H1 (cell line): ENCODE data around the gene AGO3. TPM values are rescaled to one million over a fixed set of nuclear protein-coding genes. Genes with fewer than 3 reads are reported as not detected.

Experiments used
- CTCF ChIA-PET: fragments of 300-600 bp; sonication (Branson Sonifier 250); formaldehyde crosslinking; loops from one replicate; lab custom pipeline; 2021; ENCODE audit not compliant: partially characterized antibody; lab: Charles Lee
- POLR2A ChIA-PET: fragments of 300-600 bp; sonication (Branson Sonifier 250); formaldehyde crosslinking; loops from one replicate; lab custom pipeline; 2021; ENCODE audit warnings: inconsistent platforms; ENCODE audit not compliant: partially characterized antibody; lab: Charles Lee
- DNase-seq, 2 experiments: peaks; one replicate each; pipeline versions ENCODE4 v3.0.0 to v3.0.0-alpha.2; 2010 to 2022; ENCODE audit warnings: low spot score in 2 of 2, low read depth in 1 of 2, mixed read lengths in 1 of 2
- FAIRE-seq: peaks from 2 replicates; lab custom pipeline; 2011; peaks lifted over from hg19 to GRCh38; lab: Jason Lieb, UNC
- H2AFZ ChIP-seq: 2 replicates; pipeline ENCODE4 v1.8.1; 2012; ENCODE audit warnings: low read length, inconsistent platforms
- H2AK5ac ChIP-seq: 2 replicates; pipeline ENCODE4 v1.6.1; 2013; ENCODE audit warnings: low read depth, low read length
- H2BK120ac ChIP-seq: replicated peaks from 2 replicates; pipeline ENCODE3; 2013; ENCODE audit warnings: low read depth, low read length, inconsistent platforms
- H2BK12ac ChIP-seq: 2 replicates; pipeline ENCODE4 v1.6.1; 2013; ENCODE audit warnings: low read depth, low read length
- H2BK15ac ChIP-seq: 2 replicates; pipeline ENCODE4 v1.6.1; 2013; ENCODE audit warnings: low read length
- H2BK20ac ChIP-seq: 2 replicates; pipeline ENCODE4 v1.6.1; 2013; ENCODE audit warnings: low read length
- H2BK5ac ChIP-seq: 2 replicates; pipeline ENCODE4 v1.6.1; 2013; ENCODE audit warnings: low read depth, low read length
- H3K14ac ChIP-seq: 2 replicates; pipeline ENCODE4 v1.6.1; 2013; ENCODE audit warnings: inconsistent platforms; ENCODE audit not compliant: insufficient read length
- H3K18ac ChIP-seq: 2 replicates; pipeline ENCODE4 v1.6.1; 2013; ENCODE audit warnings: low read length; ENCODE audit errors: extremely low read depth
- H3K23ac ChIP-seq: 2 replicates; pipeline ENCODE4 v1.6.1; 2013; ENCODE audit warnings: inconsistent platforms; ENCODE audit not compliant: insufficient read length
- H3K23me2 ChIP-seq: 2 replicates; pipeline ENCODE4 v1.6.1; 2013; ENCODE audit warnings: low read depth, low read length
- H3K27ac ChIP-seq: 2 replicates; pipeline ENCODE4 v1.6.1; 2011; ENCODE audit warnings: low read depth, low read length, inconsistent platforms
- H3K27me3 ChIP-seq, 4 experiments: replicated peaks in 1 of 4; 1 replicate in 1 of 4; 2 replicates in 3 of 4; pipeline versions ENCODE4 v1.6.1 to v1.8.1; 2011 to 2013; ENCODE audit warnings: low read length in 3 of 4, mild to moderate bottlenecking in 3 of 4, inconsistent platforms in 2 of 4, mixed read lengths in 2 of 4, moderate library complexity in 1 of 4; ENCODE audit not compliant: control insufficient read depth in 3 of 4, insufficient read depth in 3 of 4; ENCODE audit errors: extremely low read depth in 1 of 4
- H3K36me3 ChIP-seq, 4 experiments: 2 replicates each; pipeline versions ENCODE4 v1.6.1 to v1.8.1; 2011 to 2013; ENCODE audit warnings: mild to moderate bottlenecking in 4 of 4, low read length in 3 of 4, moderate library complexity in 2 of 4, control low read depth in 1 of 4, inconsistent platforms in 1 of 4; ENCODE audit not compliant: insufficient read depth in 4 of 4, control insufficient read depth in 2 of 4
- H3K4ac ChIP-seq: replicated peaks from 2 replicates; pipeline ENCODE3; 2013; ENCODE audit warnings: low read length, low read depth, mixed read lengths, inconsistent platforms; ENCODE audit not compliant: insufficient read length
- H3K4me1 ChIP-seq, 4 experiments: replicated peaks in 1 of 4; 1 replicate in 1 of 4; 2 replicates in 3 of 4; pipeline versions ENCODE4 v1.6.1 to v1.8.1; 2011 to 2013; ENCODE audit warnings: low read length in 3 of 4, inconsistent platforms in 2 of 4, mixed read lengths in 1 of 4; ENCODE audit not compliant: insufficient read depth in 4 of 4, control insufficient read depth in 3 of 4
- H3K4me2 ChIP-seq, 2 experiments: 2 replicates each; pipeline versions ENCODE4 v1.6.1 to v1.8.1; 2011 to 2013; ENCODE audit warnings: low read depth in 2 of 2, low read length in 2 of 2, control low read depth in 1 of 2, inconsistent platforms in 1 of 2, mild to moderate bottlenecking in 1 of 2; ENCODE audit not compliant: insufficient read depth in 1 of 2
- H3K4me3 ChIP-seq, 4 experiments: fragments of 200-600, 300-600 bp in 1 of 4; sonication (generic), shearing (Covaris generic), sonication (Bioruptor Twin) in 1 of 4; 2 replicates each; pipeline versions ENCODE4 v1.5.1 to v1.8.1; 2011 to 2016; ENCODE audit warnings: low read length in 4 of 4, low read depth in 3 of 4, control low read depth in 2 of 4, inconsistent platforms in 2 of 4, mild to moderate bottlenecking in 2 of 4, mixed read lengths in 1 of 4, moderate library complexity in 1 of 4; ENCODE audit not compliant: insufficient read depth in 2 of 4; ENCODE audit errors: extremely low read depth in 1 of 4
- H3K56ac ChIP-seq: replicated peaks from 2 replicates; pipeline ENCODE3; 2013; ENCODE audit warnings: low read depth, mild to moderate bottlenecking, mixed read lengths, low read length, inconsistent platforms; ENCODE audit not compliant: insufficient read length
- H3K79me1 ChIP-seq: 2 replicates; pipeline ENCODE4 v1.6.1; 2013; ENCODE audit warnings: low read depth, low read length, control low read depth
- H3K79me2 ChIP-seq, 2 experiments: 2 replicates each; pipeline versions ENCODE4 v1.6.1 to v1.8.1; 2012 to 2013; ENCODE audit warnings: low read length in 2 of 2, mild to moderate bottlenecking in 2 of 2, inconsistent platforms in 1 of 2; ENCODE audit not compliant: insufficient read depth in 2 of 2, control insufficient read depth in 1 of 2
- H3K9ac ChIP-seq, 4 experiments: replicated peaks in 1 of 4; 1 replicate in 1 of 4; 2 replicates in 3 of 4; pipeline versions ENCODE4 v1.6.1 to v1.8.1; 2011 to 2013; ENCODE audit warnings: low read depth in 3 of 4, low read length in 3 of 4, control low read depth in 2 of 4, mild to moderate bottlenecking in 2 of 4, moderate library complexity in 2 of 4, inconsistent platforms in 1 of 4; ENCODE audit errors: extremely low read depth in 1 of 4
- H3K9me3 ChIP-seq, 2 experiments: 2 replicates each; pipeline versions ENCODE4 v1.6.1 to v1.8.1; 2012 to 2013; ENCODE audit warnings: mild to moderate bottlenecking in 2 of 2, moderate library complexity in 2 of 2, control low read depth in 1 of 2, inconsistent platforms in 1 of 2, low read depth in 1 of 2, low read length in 1 of 2, mixed read lengths in 1 of 2; ENCODE audit not compliant: insufficient read depth in 2 of 2
- H4K20me1 ChIP-seq, 2 experiments: replicated peaks in 1 of 2; 2 replicates each; pipeline versions ENCODE3 to v1.8.1; 2011 to 2013; ENCODE audit warnings: inconsistent platforms in 2 of 2, low read length in 2 of 2, mild to moderate bottlenecking in 1 of 2; ENCODE audit not compliant: insufficient read depth in 2 of 2, control insufficient read depth in 1 of 2
- H4K5ac ChIP-seq: 2 replicates; pipeline ENCODE4 v1.6.1; 2013; ENCODE audit warnings: low read length, low read depth, mixed read lengths, inconsistent platforms; ENCODE audit not compliant: insufficient read length
- H4K8ac ChIP-seq: 2 replicates; pipeline ENCODE4 v1.8.0; 2013; ENCODE audit warnings: mild to moderate bottlenecking, moderate library complexity, low read length, inconsistent platforms; ENCODE audit not compliant: insufficient read depth; ENCODE audit errors: extremely low read depth
- H4K91ac ChIP-seq: replicated peaks from 2 replicates; pipeline ENCODE3; 2013; ENCODE audit warnings: low read length, mixed read lengths, inconsistent platforms; ENCODE audit not compliant: insufficient read length
- CBX8 ChIP-seq: fragments of 300-800, 300-1000 bp; sonication (generic); IDR thresholded peaks from 2 replicates; pipeline ENCODE4 v1.7.1; 2016; ENCODE audit warnings: low read depth, low read length, borderline replicate concordance
- CHD1 ChIP-seq: IDR thresholded peaks from 2 replicates; pipeline ENCODE4 v1.6.1; 2012; ENCODE audit warnings: low read depth, low read length, improper control_type of control experiment
- CHD2 ChIP-seq: IDR thresholded peaks from 2 replicates; pipeline ENCODE4 v1.6.1; 2012; ENCODE audit warnings: low read length, improper control_type of control experiment
- CREB1 ChIP-seq: IDR thresholded peaks from 2 replicates; pipeline ENCODE4 v1.6.1; 2012; ENCODE audit warnings: inconsistent platforms
- JUN ChIP-seq: IDR thresholded peaks from 2 replicates; pipeline ENCODE4 v1.6.1; 2011; ENCODE audit warnings: low read depth, mild to moderate bottlenecking, improper control_type of control experiment, low read length
- NRF1 ChIP-seq: IDR thresholded peaks from 2 replicates; pipeline ENCODE4 v1.6.1; 2011; ENCODE audit warnings: mild to moderate bottlenecking, low read depth, low read length, improper control_type of control experiment
- PHF8 ChIP-seq: fragments of 200-600 bp; sonication (generic); conservative IDR thresholded peaks from 2 replicates; pipeline ENCODE4 v1.7.1; 2012; ENCODE audit warnings: low read depth, mild to moderate bottlenecking, inconsistent platforms, low read length, moderate library complexity
- POU5F1 ChIP-seq: IDR thresholded peaks from 2 replicates; pipeline ENCODE4 v1.6.1; 2011; ENCODE audit warnings: low read depth, mild to moderate bottlenecking, low read length, moderate library complexity
- RNF2 ChIP-seq: fragments of 200-900, 300-1000 bp; sonication (generic); IDR thresholded peaks from 2 replicates; pipeline ENCODE4 v1.7.1; 2016; ENCODE audit warnings: borderline replicate concordance, low read depth, mild to moderate bottlenecking, antibody characterized with exemption, low read length; ENCODE audit not compliant: poor library complexity, severe bottlenecking; ENCODE audit errors: missing control alignments
- SIN3A ChIP-seq, 2 experiments: IDR thresholded peaks in 1 of 2; conservative IDR thresholded peaks in 1 of 2; 2 replicates each; pipeline ENCODE4 v1.6.1; 2011 to 2012; ENCODE audit warnings: low read length in 2 of 2, improper control_type of control experiment in 1 of 2, low read depth in 1 of 2, mild to moderate bottlenecking in 1 of 2
- SIX5 ChIP-seq: IDR thresholded peaks from 2 replicates; pipeline ENCODE4 v1.6.1; 2011; ENCODE audit warnings: mild to moderate bottlenecking, low read depth, low read length
- SUZ12 ChIP-seq: fragments of 200-600 bp; sonication (generic); IDR thresholded peaks from 2 replicates; pipeline ENCODE4 v1.6.1; 2012; ENCODE audit warnings: mild to moderate bottlenecking, inconsistent platforms, low read length, moderate library complexity, mixed read lengths
- TAF1 ChIP-seq: IDR thresholded peaks from 2 replicates; pipeline ENCODE4 v1.6.1; 2011; ENCODE audit warnings: mild to moderate bottlenecking, low read depth, low read length
- YY1 ChIP-seq: IDR thresholded peaks from 2 replicates; pipeline ENCODE4 v1.6.1; 2011; ENCODE audit warnings: low read depth, mild to moderate bottlenecking, low read length
- WGBS, 2 experiments: shearing (Covaris generic) in 1 of 2; methylation state at CpG; one replicate each; pipeline versions ENCODE4 v1.1.6 to v1.1.7; 2013 to 2015; ENCODE audit warnings: low lambda C conversion rate in 2 of 2, mixed read lengths in 2 of 2, inconsistent platforms in 1 of 2, low coverage in 1 of 2, missing lambda C conversion rate in 1 of 2; ENCODE audit not compliant: insufficient replicate concordance in 2 of 2, insufficient coverage in 1 of 2, insufficient read length in 1 of 2; ENCODE audit errors: extremely low coverage in 1 of 2, missing lambda C conversion rate in 1 of 2; 5-methylcytosine and 5-hydroxymethylcytosine counted together
- polyA plus RNA-seq, 7 experiments: library from polyadenylated mRNA; depleted of rRNA in 3 of 7; stranded (reverse) in 5 of 7; unstranded in 2 of 7; fragments of >200 nt in 5 of 7; fragments of 200-250 nt in 2 of 7; gene quantifications; 1 replicate in 5 of 7; 2 replicates in 1 of 7; 4 replicates in 1 of 7; pipeline versions ENCODE4 v1.2.1 to v1.2.3, GENCODE V29; 2011 to 2013; ENCODE audit warnings: missing spikeins in 2 of 7, mixed read lengths in 2 of 7
- total RNA-seq: library from RNA; stranded (reverse); fragmentation: NEBNext Ultra II Directional; extraction: Animal tissue kit (Norgen Biotek cat#: 25700); gene quantifications from 2 replicates; pipeline ENCODE4 v1.2.1, GENCODE V29; 2021

AGO3 gene
- total and polyA plus RNA-seq, 2 of the 8 experiments (the other 6 are each of a cell fraction or from before 2014, with no cell fraction given): 10.7 to 26.4 TPM

- no peaks in the 10 kb centered on the region for H3K9me3 ChIP-seq
- H4K91ac ChIP-seq: no peak overlapping the region
- no peak overlapping the region for H3K27ac ChIP-seq
- H2AK5ac ChIP-seq: no peak overlapping the region
- H3K4me1 ChIP-seq: peaks cover 0 to 10% (median 5%) of the 10 kb centered on the region in 4 experiments; a peak in 5 of 7 replicates
- DNase-seq (no peak), FAIRE-seq (no peak)
- POLR2A ChIA-PET: interaction anchor here (1.0 kb wide), 1 partner anchor 286 kb away, joined by 3 read pairs; no protein-coding TSS in a partner anchor
- H3K14ac ChIP-seq: no peak overlapping the region
- H3K79me2 ChIP-seq: no peaks in the 10 kb centered on the region
- no peaks in the 10 kb centered on the region for H3K23me2 ChIP-seq
- no peak overlapping the region; the same call in 1 of the 2 replicates for H3K18ac ChIP-seq
- no peak overlapping the region for H3K4me3 ChIP-seq
- TF ChIP-seq SIN3A (conservative IDR thresholded peaks at IDR 0.05 in 1 of 2, IDR thresholded peaks at IDR 0.05 in 1 of 2; ENCODE audit: low read depth in 1 of 2, low read length in 2 of 2) (no peak), CBX8 (no peak), YY1 (no peak), PHF8 (no peak), SIX5 (no peak), NRF1 (no peak), POU5F1 (no peak), CHD1 (no peak), CHD2 (no peak), SUZ12 (no peak), RNF2 (no peak), CREB1 (no peak), TAF1 (no peak), JUN (no peak)
- H3K4ac ChIP-seq: no peak overlapping the region
- peak overlapping the region; percentile 81; the same call in 1 of the 2 replicates for H2BK15ac ChIP-seq
- no peak overlapping the region for H3K4me2 ChIP-seq
- H4K20me1 ChIP-seq: no peaks in the 10 kb centered on the region
- H3K9ac ChIP-seq: no peak overlapping the region
- no peak overlapping the region for H2BK5ac ChIP-seq
- H2AFZ ChIP-seq: no peak overlapping the region
- no peak overlapping the region for H2BK120ac ChIP-seq
- H2BK20ac ChIP-seq: no peak overlapping the region
- H4K8ac ChIP-seq: no peak overlapping the region
- CTCF ChIA-PET: interaction anchor here (1.3 to 32.6 kb wide), 6 partner anchors 9 to 73 kb away, joined by 3 to 738 read pairs (median 26); no protein-coding TSS in a partner anchor
- no peak overlapping the region for H3K23ac ChIP-seq
- no peaks in the 10 kb centered on the region; a peak in 1 of 7 replicates for H3K27me3 ChIP-seq
- H3K36me3 ChIP-seq: no peaks in the 10 kb centered on the region
- WGBS, 2 experiments: 78% methylated on average over 5 of the region's 5 CpGs; no CpG with 5 or more reads in 1 of the 2 experiments
- H2BK12ac ChIP-seq: no peak overlapping the region
- peak overlapping the region; percentile 0 for H4K5ac ChIP-seq
- no peak overlapping the region for H3K56ac ChIP-seq
- no peaks in the 10 kb centered on the region for H3K79me1 ChIP-seq
Measured at GRCh38 chr1:36114371-36114770, 183.5 kb downstream of the AGO3 start.
